ENCODE measurements around the gene TBC1D8.

TBC1D8 gene

GRCh38 chr2:101017371-101017770 is 133.8 kb downstream of the TBC1D8 start:
- H3K27me3 ChIP-seq (ENCODE audit: insufficient read depth, poor library complexity, severe bottlenecking) = no peaks in the 10 kb centered on the region

GRCh38 chr2:101014264-101014857 is 136.8 kb downstream of the TBC1D8 start:
- Histone ChIP-seq H3K27me3 (ENCODE audit: insufficient read depth, poor library complexity, severe bottlenecking) (no peaks in the 10 kb centered on the region), H3K36me3 (ENCODE audit: low read depth) (peaks cover 73% of the 10 kb centered on the region), H3K4me3 (ENCODE audit: severe bottlenecking) (no peak overlapping the region), H3K27ac (ENCODE audit: poor library complexity, severe bottlenecking) (no peak overlapping the region), H3K9me3 (ENCODE audit: severe bottlenecking) (no peaks in the 10 kb centered on the region), H3K4me1 (ENCODE audit: insufficient read depth, poor library complexity, severe bottlenecking) (no peaks in the 10 kb centered on the region)
- ATAC-seq (ENCODE audit: low read depth) = no peak
- DNase-seq (ENCODE audit: low spot score) = no peak
- no peak for TF ChIP-seq CTCF (IDR thresholded peaks at IDR 0.05; ENCODE audit: poor library complexity, severe bottlenecking)

More at GRCh38 chr2:101017371-101017770, 133.8 kb downstream of the TBC1D8 start:
- H3K27ac ChIP-seq (ENCODE audit: poor library complexity, severe bottlenecking) = no peak overlapping the region
- ATAC-seq (ENCODE audit: low read depth) (no peak), DNase-seq (ENCODE audit: low spot score) (no peak)
- H3K4me3 ChIP-seq (ENCODE audit: severe bottlenecking) = no peak overlapping the region
- H3K4me1 ChIP-seq (ENCODE audit: insufficient read depth, poor library complexity, severe bottlenecking) = no peaks in the 10 kb centered on the region
- no peaks in the 10 kb centered on the region for H3K9me3 ChIP-seq (ENCODE audit: severe bottlenecking)
- peaks cover 76% of the 10 kb centered on the region for H3K36me3 ChIP-seq (ENCODE audit: low read depth)
- TF ChIP-seq CTCF (IDR thresholded peaks at IDR 0.05; ENCODE audit: poor library complexity, severe bottlenecking) = no peak

GRCh38 chr2:101012706-101013181 is 138.4 kb downstream of the TBC1D8 start:
- Histone ChIP-seq H3K27ac (ENCODE audit: poor library complexity, severe bottlenecking) (no peak overlapping the region), H3K4me1 (ENCODE audit: insufficient read depth, poor library complexity, severe bottlenecking) (no peaks in the 10 kb centered on the region), H3K27me3 (ENCODE audit: insufficient read depth, poor library complexity, severe bottlenecking) (no peaks in the 10 kb centered on the region), H3K9me3 (ENCODE audit: severe bottlenecking) (no peaks in the 10 kb centered on the region), H3K4me3 (ENCODE audit: severe bottlenecking) (no peak overlapping the region), H3K36me3 (ENCODE audit: low read depth) (peaks cover 73% of the 10 kb centered on the region)
- TF ChIP-seq CTCF (IDR thresholded peaks at IDR 0.05; ENCODE audit: poor library complexity, severe bottlenecking) = peak; percentile 91
- ATAC-seq (ENCODE audit: low read depth) (no peak), DNase-seq (ENCODE audit: low spot score) (no peak)

- DNase-seq (ENCODE audit: low spot score) = no peak
- Histone ChIP-seq H3K4me1 (ENCODE audit: insufficient read depth, poor library complexity, severe bottlenecking) (no peaks in the 10 kb centered on the region), H3K9me3 (ENCODE audit: severe bottlenecking) (no peaks in the 10 kb centered on the region), H3K27ac (ENCODE audit: poor library complexity, severe bottlenecking) (no peak overlapping the region), H3K27me3 (ENCODE audit: insufficient read depth, poor library complexity, severe bottlenecking) (no peaks in the 10 kb centered on the region), H3K36me3 (ENCODE audit: low read depth) (peaks cover 73% of the 10 kb centered on the region), H3K4me3 (ENCODE audit: severe bottlenecking) (no peak overlapping the region)
- no peak for TF ChIP-seq CTCF (IDR thresholded peaks at IDR 0.05; ENCODE audit: poor library complexity, severe bottlenecking)
- no peak for ATAC-seq (ENCODE audit: low read depth)
Observed at GRCh38 chr2:101012054-101012705, 139.0 kb downstream of the TBC1D8 start.

- Histone ChIP-seq H3K9me3 (ENCODE audit: severe bottlenecking) (no peaks in the 10 kb centered on the region), H3K4me3 (ENCODE audit: severe bottlenecking) (no peak overlapping the region), H3K36me3 (ENCODE audit: low read depth) (peaks cover 82% of the 10 kb centered on the region), H3K27me3 (ENCODE audit: insufficient read depth, poor library complexity, severe bottlenecking) (no peaks in the 10 kb centered on the region), H3K27ac (ENCODE audit: poor library complexity, severe bottlenecking) (no peak overlapping the region), H3K4me1 (ENCODE audit: insufficient read depth, poor library complexity, severe bottlenecking) (no peaks in the 10 kb centered on the region)
- no peak for ATAC-seq (ENCODE audit: low read depth)
- no peak for TF ChIP-seq CTCF (IDR thresholded peaks at IDR 0.05; ENCODE audit: poor library complexity, severe bottlenecking)
- DNase-seq (ENCODE audit: low spot score) = no peak
Observed at GRCh38 chr2:101011152-101011551, 140.0 kb downstream of the TBC1D8 start.

Measured in RWPE2 (cell line).